ENCODE measurements around the gene CYP2A13. TPM values are rescaled to one million over a fixed set of nuclear protein-coding genes. Genes with fewer than 3 reads are reported as not detected.
"Not testable (repeated sequence)": the region's sequence is repeated elsewhere in the genome, so short reads cannot be mapped to it uniquely, and the experiment has no call there.

The CYP2A13 gene
- total RNA-seq, 1 experiment from 2014 or later, result 0.48 TPM

GRCh38 chr19:41052162-41052561 lies 36.1 kb upstream of the CYP2A13 start:
- CTCF ChIA-PET, result interaction anchor here (0.6 kb wide), 1 partner anchor 701 kb away, joined by 3 read pairs; no protein-coding TSS in a partner anchor
- H3K4me3 Mint-ChIP-seq; ATAC-seq; H3K9me3 Mint-ChIP-seq; POLR2A ChIA-PET; H3K36me3 Mint-ChIP-seq; DNase-seq (ENCODE audit: low spot score); H3K27ac Mint-ChIP-seq; H3K4me1 Mint-ChIP-seq: not testable (repeated sequence)
- H3K27me3 Mint-ChIP-seq (ENCODE audit: low read depth), result peaks cover 12% of the 10 kb centered on the region

GRCh38 chr19:41053331-41053730 lies 34.9 kb upstream of the CYP2A13 start:
- H3K9me3 Mint-ChIP-seq; H3K4me1 Mint-ChIP-seq; POLR2A ChIA-PET; H3K27ac Mint-ChIP-seq; CTCF ChIA-PET; DNase-seq (ENCODE audit: low spot score); ATAC-seq; H3K36me3 Mint-ChIP-seq; H3K4me3 Mint-ChIP-seq: not testable (repeated sequence)
- H3K27me3 Mint-ChIP-seq (ENCODE audit: low read depth), result peaks cover 15% of the 10 kb centered on the region
- TF ChIP-seq GABPB1 (CRISPR knock-in tag; IDR thresholded peaks at IDR 0.05), result 0 out of 2 replicates have a peak, but pooled peaks have one; percentile 22

- H3K4me3 Mint-ChIP-seq, result no peak overlapping the region
- TF ChIP-seq NFYB (CRISPR knock-in tag; conservative IDR thresholded peaks at IDR 0.05; ENCODE audit: low read depth) (peak; percentile 87), CBFB (CRISPR knock-in tag; IDR thresholded peaks at IDR 0.05; ENCODE audit: low read depth) (no peak)
- H3K36me3 Mint-ChIP-seq, result no peaks in the 10 kb centered on the region
- peaks cover 3% of the 10 kb centered on the region; the same call in 1 of the 2 replicates for H3K9me3 Mint-ChIP-seq
- H3K27ac Mint-ChIP-seq, result no peak overlapping the region; the same call in 1 of the 2 replicates
- ATAC-seq (peak; percentile 98), DNase-seq (ENCODE audit: low spot score) (no peak)
- ChIA-PET CTCF (interaction anchor here (0.7 to 1.5 kb wide), 4 partner anchors 10 to 355 kb away, joined by 3 read pairs; no protein-coding TSS in a partner anchor), POLR2A (no interaction called here)
- H3K27me3 Mint-ChIP-seq (ENCODE audit: low read depth), result peaks cover 8% of the 10 kb centered on the region; the same call in 1 of the 2 replicates
- 0 out of 2 replicates have a peak, but pooled peaks cover 2% of the 10 kb centered on the region for H3K4me1 Mint-ChIP-seq
Observed at GRCh38 chr19:41064974-41065569, 23.2 kb upstream of the CYP2A13 start.

- ATAC-seq (no peak), DNase-seq (ENCODE audit: low spot score) (no peak)
- Mint-ChIP-seq H3K4me1 (no peaks in the 10 kb centered on the region), H3K27me3 (ENCODE audit: low read depth) (peaks cover 34% of the 10 kb centered on the region), H3K4me3 (no peak overlapping the region), H3K9me3 (peaks cover 40% of the 10 kb centered on the region), H3K27ac (no peak overlapping the region), H3K36me3 (peaks cover 13% of the 10 kb centered on the region)
- CTCF ChIA-PET, result no interaction called here
- POLR2A ChIA-PET, result no interaction called here
- TF ChIP-seq ZNF219 (CRISPR knock-in tag; IDR thresholded peaks at IDR 0.05; ENCODE audit: borderline replicate concordance), result no peak
- TF ChIP-seq PRRX2 (CRISPR knock-in tag; IDR thresholded peaks at IDR 0.05), result no peak
- TF ChIP-seq NR1H2 (CRISPR knock-in tag; IDR thresholded peaks at IDR 0.05), result no peak
- no peak for TF ChIP-seq USF1 (CRISPR knock-in tag; IDR thresholded peaks at IDR 0.05)
- no peak for TF ChIP-seq MXD4 (CRISPR knock-in tag; IDR thresholded peaks at IDR 0.05; ENCODE audit: borderline replicate concordance)
- TF ChIP-seq MLX (CRISPR knock-in tag; IDR thresholded peaks at IDR 0.05), result no peak
- no peak for TF ChIP-seq NR3C1 (CRISPR knock-in tag; conservative IDR thresholded peaks at IDR 0.05; ENCODE audit: low read depth)
- TF ChIP-seq ATF6 (CRISPR knock-in tag; IDR thresholded peaks at IDR 0.05), result no peak
- TF ChIP-seq OVOL2 (CRISPR knock-in tag; IDR thresholded peaks at IDR 0.05; ENCODE audit: borderline replicate concordance), result no peak
- TF ChIP-seq USF2 (CRISPR knock-in tag; IDR thresholded peaks at IDR 0.05), result no peak
- no peak for TF ChIP-seq ZSCAN18 (CRISPR knock-in tag; IDR thresholded peaks at IDR 0.05)
- TF ChIP-seq CDX4 (CRISPR knock-in tag; IDR thresholded peaks at IDR 0.05; ENCODE audit: borderline replicate concordance), result no peak
- no peak for TF ChIP-seq FOXP4 (CRISPR knock-in tag; IDR thresholded peaks at IDR 0.05)
- TF ChIP-seq ZNF425 (CRISPR knock-in tag; conservative IDR thresholded peaks at IDR 0.05), result no peak
Observed at GRCh38 chr19:41076286-41076685, 12.0 kb upstream of the CYP2A13 start.

Measured in WTC11 (cell line).